Measurements from ENCODE around the gene UCMA.
A peak's percentile ranks its signal among the peaks of the same experiment; 100 is the strongest.

- TF ChIP-seq CTCF (IDR thresholded peaks at IDR 0.05; ENCODE audit: insufficient read depth, low read depth, low read length) (peak; percentile 26), EZH2 (IDR thresholded peaks at IDR 0.05; ENCODE audit: insufficient read depth, low read length) (no peak)
Observed at GRCh38 chr10:13271552-13272163, 37.5 kb upstream of the UCMA start.

Data from astrocyte (in vitro differentiated cells and primary cell).